HG03442 (cell line): ENCODE data around the gene PPP2R5C.
"Not testable (repeated sequence)": the region's sequence is repeated elsewhere in the genome, so short reads cannot be mapped to it uniquely, and the experiment has no call there.

ENCODE experiments used
- ATAC-seq: cut with Tn5 transposase; IDR thresholded peaks from one replicate; pipeline ENCODE4 v1.9.1; 2021; ENCODE audit warnings: mild to moderate bottlenecking, moderate library complexity; ENCODE audit not compliant: unreplicated experiment

PPP2R5C gene

GRCh38 chr14:101726954-101727302 is 34.6 kb upstream of the PPP2R5C start:
- ATAC-seq, result no peak

- no peak for ATAC-seq
Observed at GRCh38 chr14:101727611-101728366, 33.7 kb upstream of the PPP2R5C start.

GRCh38 chr14:101728367-101728742 is 33.2 kb upstream of the PPP2R5C start:
- no peak for ATAC-seq

GRCh38 chr14:101729382-101729781 is 32.1 kb upstream of the PPP2R5C start:
- ATAC-seq, result no peak

GRCh38 chr14:101730157-101730556 is 31.4 kb upstream of the PPP2R5C start:
- not testable (repeated sequence) for ATAC-seq

GRCh38 chr14:101730626-101731186 is 30.8 kb upstream of the PPP2R5C start:
- ATAC-seq, result no peak

GRCh38 chr14:101731187-101732080 is 30.1 kb upstream of the PPP2R5C start:
- ATAC-seq, result peak; percentile 65

- no peak for ATAC-seq
Observed at GRCh38 chr14:101732118-101732517, 29.4 kb upstream of the PPP2R5C start.

GRCh38 chr14:101733211-101733610 is 28.3 kb upstream of the PPP2R5C start:
- no peak for ATAC-seq

GRCh38 chr14:101734246-101734847 is 27.2 kb upstream of the PPP2R5C start:
- ATAC-seq, result no peak

- no peak for ATAC-seq
Observed at GRCh38 chr14:101735453-101735852, 26.1 kb upstream of the PPP2R5C start.

GRCh38 chr14:101736071-101736470 is 25.4 kb upstream of the PPP2R5C start:
- ATAC-seq, result no peak

- no peak for ATAC-seq
Observed at GRCh38 chr14:101736585-101736984, 24.9 kb upstream of the PPP2R5C start.

- no peak for ATAC-seq
Observed at GRCh38 chr14:101737414-101738339, 23.8 kb upstream of the PPP2R5C start.

- no peak for ATAC-seq
Observed at GRCh38 chr14:101738703-101739320, 22.7 kb upstream of the PPP2R5C start.

- no peak for ATAC-seq
Observed at GRCh38 chr14:101739446-101740141, 21.9 kb upstream of the PPP2R5C start.

GRCh38 chr14:101740981-101741380 is 20.5 kb upstream of the PPP2R5C start:
- ATAC-seq, result no peak

- ATAC-seq, result no peak
Observed at GRCh38 chr14:101743701-101744100, 17.8 kb upstream of the PPP2R5C start.

- not testable (repeated sequence) for ATAC-seq
Observed at GRCh38 chr14:101744382-101744781, 17.1 kb upstream of the PPP2R5C start.
